ENCODE measurements around the gene NINJ1. TPM values are rescaled to one million over a fixed set of nuclear protein-coding genes. Genes with fewer than 3 reads are reported as not detected.
A peak's percentile ranks its signal among the peaks of the same experiment; 100 is the strongest.

NINJ1 gene
- total RNA-seq, 1 donor from 2014 or later, result 53.7 TPM

DNA sequence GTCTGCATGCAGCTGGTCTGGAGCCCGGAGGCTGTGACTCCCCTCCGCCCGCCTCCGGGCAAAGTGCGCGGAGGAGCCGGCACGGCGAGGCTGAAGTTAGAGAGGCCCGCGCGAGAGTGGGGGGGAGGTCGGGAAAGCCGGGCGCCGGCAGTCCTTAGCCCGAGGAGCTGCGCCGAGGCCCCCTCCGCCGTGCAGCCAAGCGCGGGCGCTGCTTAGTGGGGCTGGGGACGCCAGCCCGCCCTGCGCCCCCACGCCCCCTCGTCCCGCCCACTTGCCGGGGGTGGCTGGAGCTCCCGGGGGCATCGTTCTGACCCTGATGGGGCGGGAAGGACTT, 403 bp downstream of the NINJ1 start:
- H3K36me3 ChIP-seq, result no peaks in the 10 kb centered on the region
- no peak for TF ChIP-seq CTCF (IDR thresholded peaks at IDR 0.05; ENCODE audit: borderline replicate concordance)
- H3K4me1 ChIP-seq, result peaks cover 69% of the 10 kb centered on the region
- DNase-seq, result peak; percentile 75
- H3K9me3 ChIP-seq (replicated peaks), result peaks cover 4% of the 10 kb centered on the region
- peak overlapping the region; percentile 87 for H3K4me3 ChIP-seq
- intact Hi-C loops (cut with micrococcal nuclease), result no loop called here
- peak overlapping the region; percentile 93 for H3K27ac ChIP-seq (replicated peaks)
- H3K27me3 ChIP-seq (ENCODE audit: low read depth), result no peaks in the 10 kb centered on the region

DNA sequence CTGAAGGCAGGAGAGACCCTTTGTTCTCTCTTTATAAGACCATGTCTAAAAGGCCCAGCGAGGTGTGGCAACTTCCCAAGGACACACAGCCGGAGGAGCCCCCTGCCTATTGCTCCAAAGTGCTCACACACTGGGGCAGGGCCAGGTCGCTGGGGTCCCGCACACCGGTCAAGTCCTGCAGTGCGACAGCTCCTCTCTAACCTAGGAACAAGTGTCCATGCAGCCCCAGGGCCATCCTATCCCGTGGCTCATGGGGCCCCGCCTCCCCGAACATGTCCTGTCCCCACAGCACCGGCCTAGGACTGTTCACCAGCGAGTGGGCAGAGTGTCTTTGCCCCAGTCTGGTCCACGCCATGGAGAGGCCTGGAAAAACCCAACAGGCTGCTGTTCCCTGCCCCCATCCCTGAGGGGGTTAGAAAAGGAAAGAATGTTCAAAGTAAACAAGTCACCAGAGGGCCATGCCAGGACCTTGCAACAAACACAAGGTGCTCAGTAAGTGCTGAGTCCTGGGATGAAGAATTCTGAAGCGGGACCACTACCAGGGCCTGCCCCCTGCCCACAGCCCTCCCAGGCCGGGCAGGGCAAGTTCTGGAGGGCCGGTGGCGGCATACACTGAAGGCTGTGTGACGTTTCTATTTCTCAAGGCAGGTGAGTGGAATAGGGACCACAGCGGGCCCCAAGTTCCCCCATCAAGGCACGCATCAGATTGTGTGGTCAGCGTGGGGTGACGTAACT, 938 bp downstream of the NINJ1 start:
- DNase-seq, result no peak
- Histone ChIP-seq H3K4me1 (peaks cover 74% of the 10 kb centered on the region), H3K4me3 (peak overlapping the region; percentile 87), H3K27ac (replicated peaks) (peak overlapping the region; percentile 93), H3K27me3 (ENCODE audit: low read depth) (no peaks in the 10 kb centered on the region), H3K36me3 (no peaks in the 10 kb centered on the region), H3K9me3 (replicated peaks) (no peaks in the 10 kb centered on the region)
- TF ChIP-seq CTCF (IDR thresholded peaks at IDR 0.05; ENCODE audit: borderline replicate concordance), result no peak
- intact Hi-C loops (cut with micrococcal nuclease), result no loop called here

- intact Hi-C loops (cut with micrococcal nuclease), result no loop called here
- Histone ChIP-seq H3K4me1 (peaks cover 81% of the 10 kb centered on the region), H3K4me3 (peak overlapping the region; percentile 87), H3K27me3 (ENCODE audit: low read depth) (no peaks in the 10 kb centered on the region), H3K36me3 (no peaks in the 10 kb centered on the region), H3K9me3 (replicated peaks) (no peaks in the 10 kb centered on the region), H3K27ac (replicated peaks) (peak overlapping the region; percentile 93)
- peak; percentile 63 for DNase-seq
- TF ChIP-seq CTCF (IDR thresholded peaks at IDR 0.05; ENCODE audit: borderline replicate concordance), result no peak
These were observed 1.6 kb downstream of the NINJ1 start for GRCh38 chr9:93132287-93132927.

- Histone ChIP-seq H3K4me1 (peaks cover 88% of the 10 kb centered on the region), H3K27ac (replicated peaks) (peak overlapping the region; percentile 93), H3K4me3 (peak overlapping the region; percentile 87), H3K9me3 (replicated peaks) (no peaks in the 10 kb centered on the region), H3K36me3 (no peaks in the 10 kb centered on the region), H3K27me3 (ENCODE audit: low read depth) (no peaks in the 10 kb centered on the region)
- DNase-seq, result no peak
- intact Hi-C loops (cut with micrococcal nuclease), result no loop called here
- TF ChIP-seq CTCF (IDR thresholded peaks at IDR 0.05; ENCODE audit: borderline replicate concordance), result no peak
These were observed 2.3 kb downstream of the NINJ1 start for GRCh38 chr9:93131599-93132286.

GRCh38 chr9:93130861-93131481, 3.1 kb downstream of the NINJ1 start:
- peak overlapping the region; percentile 93 for H3K27ac ChIP-seq (replicated peaks)
- peaks cover 93% of the 10 kb centered on the region for H3K4me1 ChIP-seq
- H3K36me3 ChIP-seq, result peaks cover under 1% of the 10 kb centered on the region
- intact Hi-C loops (cut with micrococcal nuclease), result no loop called here
- no peaks in the 10 kb centered on the region for H3K27me3 ChIP-seq (ENCODE audit: low read depth)
- TF ChIP-seq CTCF (IDR thresholded peaks at IDR 0.05; ENCODE audit: borderline replicate concordance), result no peak
- peak; percentile 58 for DNase-seq
- H3K4me3 ChIP-seq, result peak overlapping the region; percentile 87
- H3K9me3 ChIP-seq (replicated peaks), result no peaks in the 10 kb centered on the region

Measured in left ventricle myocardium inferior (tissue), 1 donor.